Smooth muscle cell (in vitro differentiated cells): ENCODE results near the gene TTC3. TPM values are rescaled to one million over a fixed set of nuclear protein-coding genes. Genes with fewer than 3 reads are reported as not detected.
"Not testable (repeated sequence)": the region's sequence is repeated elsewhere in the genome, so short reads cannot be mapped to it uniquely, and the experiment has no call there.

ENCODE experiments used
- DNase-seq: peaks from one replicate; lab custom pipeline; 2025; ENCODE audit not compliant: unreplicated experiment; lab: John Stamatoyannopoulos, UW
- H2AFZ ChIP-seq: fragments of 200-600 bp; sonication (generic); 2 replicates; pipeline ENCODE4 v1.6.0; 2016; ENCODE audit warnings: antibody characterized with exemption, low read depth, mild to moderate bottlenecking
- H3F3A ChIP-seq: fragments of 200-600 bp; sonication (generic); 2 replicates; pipeline ENCODE4 v1.6.0; 2017; ENCODE audit warnings: antibody characterized with exemption, low read depth
- H3K27ac ChIP-seq: fragments of 200-600 bp; sonication (generic); 2 replicates; pipeline ENCODE4 v1.5.1; 2016; ENCODE audit warnings: low read depth, mild to moderate bottlenecking
- H3K27me3 ChIP-seq: fragments of 200-600 bp; sonication (generic); 2 replicates; pipeline ENCODE4 v1.6.1; 2016; ENCODE audit warnings: low read depth, mild to moderate bottlenecking
- H3K36me3 ChIP-seq: fragments of 200-600 bp; sonication (generic); 2 replicates; pipeline ENCODE4 v1.5.1; 2016; ENCODE audit warnings: low read depth
- H3K4me1 ChIP-seq: fragments of 200-600 bp; sonication (generic); 2 replicates; pipeline ENCODE4 v1.5.1; 2016; ENCODE audit warnings: low read depth
- H3K4me2 ChIP-seq: fragments of 200-600 bp; sonication (generic); 2 replicates; pipeline ENCODE4 v1.6.0; 2016; ENCODE audit warnings: mild to moderate bottlenecking
- H3K4me3 ChIP-seq: fragments of 200-600 bp; sonication (generic); 2 replicates; pipeline ENCODE4 v1.5.1; 2016; ENCODE audit warnings: mild to moderate bottlenecking
- H3K79me2 ChIP-seq: fragments of 200-600 bp; sonication (generic); 2 replicates; pipeline ENCODE4 v1.6.0; 2016; ENCODE audit warnings: low read depth, mild to moderate bottlenecking
- H3K9ac ChIP-seq: fragments of 200-600 bp; sonication (generic); 2 replicates; pipeline ENCODE4 v1.6.0; 2016; ENCODE audit warnings: low read depth
- H3K9me3 ChIP-seq: fragments of 200-600 bp; sonication (generic); replicated peaks from 2 replicates; pipeline ENCODE4 v1.5.1; 2016; ENCODE audit warnings: low read depth
- H4K20me1 ChIP-seq: fragments of 200-600 bp; sonication (generic); 2 replicates; pipeline ENCODE4 v1.6.0; 2016; ENCODE audit warnings: low read depth
- WGBS: methylation state at CpG from one replicate; pipeline ENCODE4 v1.1.7; 2016; ENCODE audit warnings: low lambda C conversion rate; 5-methylcytosine and 5-hydroxymethylcytosine counted together
- polyA plus RNA-seq: library from polyadenylated mRNA; unstranded; fragments of >200 nt; fragmentation: Nextera tagmentation; extraction: Ambion mirVana; gene quantifications from 2 replicates; pipeline ENCODE4 v1.2.1, GENCODE V29; 2016
- total RNA-seq: library from RNA; depleted of rRNA; stranded (reverse); fragments of >200 nt; gene quantifications from 2 replicates; pipeline ENCODE4 v1.2.3, GENCODE V29; 2014
- TF ChIP-seq, protein P1 (sequence below): fragments of 200-600 bp; sonication (generic); IDR thresholded peaks from 2 replicates; pipeline ENCODE4 v1.5.1; 2017; ENCODE audit warnings: borderline replicate concordance, mild to moderate bottlenecking, antibody characterized with exemption; ENCODE audit not compliant: insufficient read depth, poor library complexity, severe bottlenecking

TTC3 gene
- total and polyA plus RNA-seq, 2 experiments from 2014 or later, result 193 to 224 TPM

- no peak for DNase-seq
- Histone ChIP-seq H4K20me1 (peaks cover 94% of the 10 kb centered on the region), H2AFZ (no peak overlapping the region), H3K27ac (no peak overlapping the region), H3K4me3 (no peak overlapping the region), H3K27me3 (no peaks in the 10 kb centered on the region), H3K4me2 (no peak overlapping the region), H3K36me3 (peaks cover 29% of the 10 kb centered on the region), H3F3A (no peaks in the 10 kb centered on the region), H3K4me1 (peaks cover 10% of the 10 kb centered on the region), H3K9me3 (no peaks in the 10 kb centered on the region), H3K9ac (no peak overlapping the region), H3K79me2 (peaks cover 73% of the 10 kb centered on the region)
- WGBS, result 94% methylated on average over 4 of the region's 4 CpGs
- TF ChIP-seq, protein P1, sequence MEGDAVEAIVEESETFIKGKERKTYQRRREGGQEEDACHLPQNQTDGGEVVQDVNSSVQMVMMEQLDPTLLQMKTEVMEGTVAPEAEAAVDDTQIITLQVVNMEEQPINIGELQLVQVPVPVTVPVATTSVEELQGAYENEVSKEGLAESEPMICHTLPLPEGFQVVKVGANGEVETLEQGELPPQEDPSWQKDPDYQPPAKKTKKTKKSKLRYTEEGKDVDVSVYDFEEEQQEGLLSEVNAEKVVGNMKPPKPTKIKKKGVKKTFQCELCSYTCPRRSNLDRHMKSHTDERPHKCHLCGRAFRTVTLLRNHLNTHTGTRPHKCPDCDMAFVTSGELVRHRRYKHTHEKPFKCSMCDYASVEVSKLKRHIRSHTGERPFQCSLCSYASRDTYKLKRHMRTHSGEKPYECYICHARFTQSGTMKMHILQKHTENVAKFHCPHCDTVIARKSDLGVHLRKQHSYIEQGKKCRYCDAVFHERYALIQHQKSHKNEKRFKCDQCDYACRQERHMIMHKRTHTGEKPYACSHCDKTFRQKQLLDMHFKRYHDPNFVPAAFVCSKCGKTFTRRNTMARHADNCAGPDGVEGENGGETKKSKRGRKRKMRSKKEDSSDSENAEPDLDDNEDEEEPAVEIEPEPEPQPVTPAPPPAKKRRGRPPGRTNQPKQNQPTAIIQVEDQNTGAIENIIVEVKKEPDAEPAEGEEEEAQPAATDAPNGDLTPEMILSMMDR, result no peak
Observed at GRCh38 chr21:37095821-37096220, 22.8 kb downstream of the TTC3 start.

DNA sequence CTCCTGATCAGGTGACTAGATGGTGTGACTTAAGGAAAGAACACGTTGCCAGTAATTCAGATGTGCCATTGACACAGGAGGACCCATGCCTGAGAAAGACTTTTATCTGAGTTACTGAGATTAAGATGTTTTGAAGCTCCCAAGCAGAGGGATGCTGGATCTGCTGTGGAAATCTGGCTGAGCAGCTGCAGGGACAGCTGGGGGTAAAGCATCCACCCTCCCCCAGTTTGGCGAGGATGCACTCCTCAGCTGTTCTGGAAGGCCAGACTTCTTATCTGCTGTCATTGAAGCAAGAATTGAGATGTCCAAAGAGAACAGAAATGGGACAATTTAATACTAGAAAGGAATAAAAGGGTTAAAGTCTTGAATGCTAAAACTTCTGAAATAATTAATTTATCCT, 25.7 kb downstream of the TTC3 start:
- H3K79me2 ChIP-seq, result peaks cover 61% of the 10 kb centered on the region
- no peaks in the 10 kb centered on the region for H3K27me3 ChIP-seq
- TF ChIP-seq, protein P1, result no peak
- peaks cover 10% of the 10 kb centered on the region for H3K4me1 ChIP-seq
- H3K4me2 ChIP-seq, result no peak overlapping the region
- H3F3A ChIP-seq, result no peaks in the 10 kb centered on the region
- 93% methylated on average over 2 of the region's 2 CpGs for WGBS
- DNase-seq, result no peak
- peaks cover 29% of the 10 kb centered on the region for H3K36me3 ChIP-seq
- H3K9me3 ChIP-seq, result no peaks in the 10 kb centered on the region
- H3K9ac ChIP-seq, result no peak overlapping the region
- H4K20me1 ChIP-seq, result peaks cover 92% of the 10 kb centered on the region
- H3K27ac ChIP-seq, result no peak overlapping the region
- no peak overlapping the region for H2AFZ ChIP-seq
- H3K4me3 ChIP-seq, result no peak overlapping the region

GRCh38 chr21:37100316-37100715, 27.3 kb downstream of the TTC3 start:
- Histone ChIP-seq H3K79me2 (peaks cover 66% of the 10 kb centered on the region), H3K27me3 (no peaks in the 10 kb centered on the region), H3K4me2 (no peak overlapping the region), H3K9me3 (no peaks in the 10 kb centered on the region), H3K27ac (no peak overlapping the region), H3K36me3 (peaks cover 24% of the 10 kb centered on the region), H3K4me1 (peaks cover 10% of the 10 kb centered on the region), H2AFZ (no peak overlapping the region), H3F3A (no peaks in the 10 kb centered on the region), H3K9ac (no peak overlapping the region), H3K4me3 (no peak overlapping the region), H4K20me1 (peaks cover 92% of the 10 kb centered on the region)
- WGBS, result over 99% methylated on average over 6 of the region's 6 CpGs
- DNase-seq, result no peak
- TF ChIP-seq, protein P1, result no peak

- Histone ChIP-seq H3K4me2 (no peak overlapping the region), H4K20me1 (peaks cover 87% of the 10 kb centered on the region), H3K4me1 (peaks cover under 1% of the 10 kb centered on the region), H3K79me2 (peaks cover 74% of the 10 kb centered on the region), H3K27ac (no peak overlapping the region), H3K9me3 (no peaks in the 10 kb centered on the region), H3K27me3 (no peaks in the 10 kb centered on the region), H3K36me3 (peaks cover 18% of the 10 kb centered on the region), H3K4me3 (no peak overlapping the region), H2AFZ (no peak overlapping the region), H3F3A (no peaks in the 10 kb centered on the region), H3K9ac (no peak overlapping the region)
- TF ChIP-seq, protein P1, result no peak
- no peak for DNase-seq
- WGBS, result 96% methylated on average over 1 of the region's 1 CpG
Observed at GRCh38 chr21:37101384-37101783, 28.3 kb downstream of the TTC3 start.

DNA sequence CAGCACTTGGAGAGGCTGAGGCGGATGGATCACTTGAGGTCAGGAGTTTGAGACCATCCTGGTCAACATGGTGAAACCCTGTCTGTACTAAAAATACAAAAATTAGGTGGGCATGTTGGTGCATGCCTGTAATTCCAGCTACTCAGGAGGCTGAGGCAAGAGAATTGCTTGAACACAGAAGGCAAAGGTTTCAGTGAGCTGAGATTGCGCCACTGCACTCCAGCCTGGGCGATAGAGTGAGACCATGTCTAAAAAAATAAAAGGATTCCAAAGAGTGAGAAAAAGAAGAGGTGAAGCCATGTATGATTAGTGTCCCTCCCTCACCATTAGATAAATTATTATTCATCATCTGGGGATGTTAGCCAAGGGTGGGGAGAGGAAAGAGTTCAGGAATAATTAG, 29.7 kb downstream of the TTC3 start:
- H3K4me3 ChIP-seq, H2AFZ ChIP-seq, H3F3A ChIP-seq, H3K27me3 ChIP-seq, H3K4me1 ChIP-seq, DNase-seq, H3K9me3 ChIP-seq, H3K4me2 ChIP-seq, H3K9ac ChIP-seq: not testable (repeated sequence)
- Histone ChIP-seq H3K79me2 (peaks cover 65% of the 10 kb centered on the region), H3K36me3 (peaks cover 12% of the 10 kb centered on the region), H4K20me1 (peaks cover 74% of the 10 kb centered on the region), H3K27ac (peak overlapping the region; percentile 16)
- 90% methylated on average over 3 of the region's 3 CpGs for WGBS
